Liver (tissue), 9 donors: ENCODE results near the gene PLA2R1. TPM values are rescaled to one million over a fixed set of nuclear protein-coding genes. Genes with fewer than 3 reads are reported as not detected.

Source experiments
- DNase-seq: peaks from one replicate; pipeline ENCODE4 v3.0.0-alpha.2; 2017; ENCODE audit warnings: low spot score
- H3K27ac ChIP-seq, 2 donors: one replicate each; pipeline ENCODE4 v1.7.0; 2013; ENCODE audit warnings: inconsistent platforms in 2 of 2, low read length in 2 of 2, control low read depth in 1 of 2, low read depth in 1 of 2, mild to moderate bottlenecking in 1 of 2
- H3K27me3 ChIP-seq, 4 donors: one replicate each; pipeline versions ENCODE4 v1.6.1 to v1.7.0; 2013; ENCODE audit warnings: low read length in 3 of 4, inconsistent platforms in 1 of 4, mild to moderate bottlenecking in 1 of 4, moderate library complexity in 1 of 4; ENCODE audit not compliant: control insufficient read depth in 4 of 4, insufficient read depth in 4 of 4
- H3K36me3 ChIP-seq, 4 donors: one replicate each; pipeline versions ENCODE4 v1.6.1 to v1.7.0; 2013; ENCODE audit warnings: low read length in 3 of 4, mild to moderate bottlenecking in 3 of 4, low read depth in 1 of 4, moderate library complexity in 1 of 4; ENCODE audit not compliant: control insufficient read depth in 4 of 4, insufficient read depth in 3 of 4
- H3K4me1 ChIP-seq, 4 donors: one replicate each; pipeline versions ENCODE4 v1.6.1 to v1.7.0; 2013; ENCODE audit warnings: low read length in 3 of 4, mild to moderate bottlenecking in 3 of 4, moderate library complexity in 1 of 4; ENCODE audit not compliant: control insufficient read depth in 4 of 4, insufficient read depth in 4 of 4
- H3K4me3 ChIP-seq, 3 donors: one replicate each; pipeline versions ENCODE4 v1.6.1 to v1.7.0; 2013; ENCODE audit warnings: low read length in 3 of 3, control low read depth in 1 of 3, low read depth in 1 of 3, mild to moderate bottlenecking in 1 of 3
- H3K9ac ChIP-seq, 2 donors: one replicate each; pipeline ENCODE4 v1.7.0; 2013; ENCODE audit warnings: low read length in 2 of 2, mild to moderate bottlenecking in 2 of 2, moderate library complexity in 2 of 2, control low read depth in 1 of 2, low read depth in 1 of 2
- H3K9me3 ChIP-seq, 4 donors: one replicate each; pipeline versions ENCODE4 v1.6.1 to v1.7.0; 2013; ENCODE audit warnings: low read length in 3 of 4; ENCODE audit not compliant: control insufficient read depth in 4 of 4
- CTCF ChIP-seq: fragments of 150-350 bp; IDR thresholded peaks from 2 replicates; pipeline ENCODE4 v1.5.1; 2017; ENCODE audit warnings: improper control_type of control experiment, low read depth, low read length; ENCODE audit not compliant: missing input control
- EGR1 ChIP-seq, 2 donors: IDR thresholded peaks; 2 replicates each; pipeline ENCODE4 v1.6.1; 2016 to 2018; ENCODE audit warnings: antibody characterized with exemption in 2 of 2, low read depth in 2 of 2
- FOXA2 ChIP-seq: IDR thresholded peaks from 2 replicates; pipeline ENCODE4 v1.6.1; 2016; ENCODE audit warnings: antibody characterized with exemption
- GABPA ChIP-seq, 2 donors: IDR thresholded peaks in 1 of 2; conservative IDR thresholded peaks in 1 of 2; 2 replicates each; pipeline ENCODE4 v1.6.1; 2016; ENCODE audit warnings: antibody characterized with exemption in 2 of 2, mild to moderate bottlenecking in 1 of 2, moderate library complexity in 1 of 2
- HNF4A ChIP-seq, 2 donors: conservative IDR thresholded peaks; 2 replicates each; pipeline ENCODE4 v1.6.1; 2016; ENCODE audit warnings: antibody characterized with exemption in 2 of 2, mild to moderate bottlenecking in 2 of 2
- HNF4G ChIP-seq: IDR thresholded peaks from 2 replicates; pipeline ENCODE4 v1.6.1; 2016; ENCODE audit warnings: antibody characterized with exemption
- JUND ChIP-seq, 2 donors: IDR thresholded peaks; 2 replicates each; pipeline ENCODE4 v1.6.1; 2016; ENCODE audit warnings: antibody characterized with exemption in 2 of 2
- RAD21 ChIP-seq, 2 donors: IDR thresholded peaks; 2 replicates each; pipeline ENCODE4 v1.6.1; 2016; ENCODE audit warnings: antibody characterized with exemption in 2 of 2, mild to moderate bottlenecking in 2 of 2
- SP1 ChIP-seq: IDR thresholded peaks from 2 replicates; pipeline ENCODE4 v1.6.1; 2018; ENCODE audit warnings: antibody characterized with exemption, mild to moderate bottlenecking
- TAF1 ChIP-seq: conservative IDR thresholded peaks from 2 replicates; pipeline ENCODE4 v1.6.1; 2016; ENCODE audit warnings: antibody characterized with exemption, mild to moderate bottlenecking
- YY1 ChIP-seq: IDR thresholded peaks from 2 replicates; pipeline ENCODE4 v1.6.1; 2016; ENCODE audit warnings: antibody characterized with exemption, mild to moderate bottlenecking
- ZBTB33 ChIP-seq: IDR thresholded peaks from 2 replicates; pipeline ENCODE4 v1.6.1; 2016; ENCODE audit warnings: antibody characterized with exemption
- WGBS: extraction: QIAGEN DNeasy Blood & Tissue Kit; methylation state at CpG from one replicate; pipeline ENCODE4 v1.1.7; 2013; 5-methylcytosine and 5-hydroxymethylcytosine counted together
- polyA plus RNA-seq, 2 donors: library from polyadenylated mRNA; stranded (reverse) in 1 of 2; unstranded in 1 of 2; fragments of 200-250 nt in 1 of 2; fragments of >200 nt in 1 of 2; fragmentation: Nextera tagmentation in 1 of 2; extraction: Ambion mirVana in 1 of 2; gene quantifications; one replicate each; pipeline versions ENCODE4 v1.2.1 to v1.2.3, GENCODE V29; 2013 to 2015
- total RNA-seq, 2 donors: library from RNA; depleted of rRNA; stranded (reverse); fragments of >200 nt; gene quantifications; one replicate each; pipeline ENCODE4 v1.2.3, GENCODE V29; 2014
- TF ChIP-seq, protein P1 (sequence below): IDR thresholded peaks from 2 replicates; pipeline ENCODE4 v1.6.1; 2016; ENCODE audit warnings: antibody characterized with exemption
- TF ChIP-seq, protein P2 (sequence below): IDR thresholded peaks from 2 replicates; pipeline ENCODE4 v1.6.1; 2016; ENCODE audit warnings: antibody characterized with exemption
- TF ChIP-seq, protein P3 (sequence below): IDR thresholded peaks from 2 replicates; pipeline ENCODE4 v1.6.1; 2016; ENCODE audit warnings: antibody characterized with exemption, mild to moderate bottlenecking
- donor health status: healthy.
- donor health status: healthy.
- donor health status: healthy.
- donor health status: healthy.
- donor health status: healthy.

Gene PLA2R1
- total and polyA plus RNA-seq, 4 donors = 0.61 to 2.3 (median 0.66) TPM

DNA sequence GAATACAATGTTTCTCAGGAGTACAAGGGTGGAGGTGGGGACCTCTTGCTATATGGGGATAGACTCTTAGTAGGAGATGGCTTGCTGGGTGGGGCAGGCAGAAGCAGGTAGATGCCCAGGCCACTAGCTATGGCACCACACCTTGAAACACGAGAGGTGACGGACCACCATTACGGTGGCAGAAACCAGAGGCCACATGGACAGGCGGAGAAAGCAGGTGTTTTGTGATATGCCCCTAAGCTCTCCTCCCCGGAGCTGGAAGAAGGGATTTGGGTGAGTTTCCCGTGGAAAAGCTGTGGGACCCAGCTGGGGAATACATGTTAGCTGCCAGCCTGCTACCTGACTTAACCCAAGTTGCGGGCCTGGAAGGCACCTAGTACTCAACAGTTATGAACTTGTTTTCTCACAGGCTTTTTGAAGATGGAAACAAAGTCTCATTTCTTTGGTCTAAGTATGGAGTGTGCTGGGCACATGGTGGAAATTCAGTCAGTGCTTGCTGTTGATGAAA is 16.7 kb downstream of the PLA2R1 start:
- Histone ChIP-seq H3K4me1 (no peaks in the 10 kb centered on the region), H3K27ac (no peak overlapping the region), H3K27me3 (no peaks in the 10 kb centered on the region), H3K9ac (no peak overlapping the region), H3K9me3 (no peaks in the 10 kb centered on the region), H3K4me3 (no peak overlapping the region), H3K36me3 (no peaks in the 10 kb centered on the region)
- WGBS = 92% methylated on average over 7 of the region's 7 CpGs
- TF ChIP-seq, protein P1, sequence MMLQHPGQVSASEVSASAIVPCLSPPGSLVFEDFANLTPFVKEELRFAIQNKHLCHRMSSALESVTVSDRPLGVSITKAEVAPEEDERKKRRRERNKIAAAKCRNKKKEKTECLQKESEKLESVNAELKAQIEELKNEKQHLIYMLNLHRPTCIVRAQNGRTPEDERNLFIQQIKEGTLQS = no peak
- DNase-seq = no peak

GRCh38 chr2:160044728-160045127 is 17.7 kb downstream of the PLA2R1 start:
- H3K4me3 ChIP-seq = no peak overlapping the region
- H3K9me3 ChIP-seq = no peaks in the 10 kb centered on the region
- no peaks in the 10 kb centered on the region for H3K4me1 ChIP-seq
- TF ChIP-seq, protein P1 = no peak
- TF ChIP-seq HNF4G (no peak), EGR1 (IDR thresholded peaks at IDR 0.05; ENCODE audit: low read depth in 2 of 2) (no peak), YY1 (no peak), RAD21 (IDR thresholded peaks at IDR 0.05) (no peak), CTCF (no peak), SP1 (no peak), HNF4A (conservative IDR thresholded peaks at IDR 0.05) (no peak), ZBTB33 (no peak), TAF1 (no peak), FOXA2 (no peak), GABPA (IDR thresholded peaks at IDR 0.05 in 1 of 2, conservative IDR thresholded peaks at IDR 0.05 in 1 of 2) (no peak), JUND (IDR thresholded peaks at IDR 0.05) (no peak)
- TF ChIP-seq, protein P2, sequence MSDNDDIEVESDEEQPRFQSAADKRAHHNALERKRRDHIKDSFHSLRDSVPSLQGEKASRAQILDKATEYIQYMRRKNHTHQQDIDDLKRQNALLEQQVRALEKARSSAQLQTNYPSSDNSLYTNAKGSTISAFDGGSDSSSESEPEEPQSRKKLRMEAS = no peak
- TF ChIP-seq, protein P3, sequence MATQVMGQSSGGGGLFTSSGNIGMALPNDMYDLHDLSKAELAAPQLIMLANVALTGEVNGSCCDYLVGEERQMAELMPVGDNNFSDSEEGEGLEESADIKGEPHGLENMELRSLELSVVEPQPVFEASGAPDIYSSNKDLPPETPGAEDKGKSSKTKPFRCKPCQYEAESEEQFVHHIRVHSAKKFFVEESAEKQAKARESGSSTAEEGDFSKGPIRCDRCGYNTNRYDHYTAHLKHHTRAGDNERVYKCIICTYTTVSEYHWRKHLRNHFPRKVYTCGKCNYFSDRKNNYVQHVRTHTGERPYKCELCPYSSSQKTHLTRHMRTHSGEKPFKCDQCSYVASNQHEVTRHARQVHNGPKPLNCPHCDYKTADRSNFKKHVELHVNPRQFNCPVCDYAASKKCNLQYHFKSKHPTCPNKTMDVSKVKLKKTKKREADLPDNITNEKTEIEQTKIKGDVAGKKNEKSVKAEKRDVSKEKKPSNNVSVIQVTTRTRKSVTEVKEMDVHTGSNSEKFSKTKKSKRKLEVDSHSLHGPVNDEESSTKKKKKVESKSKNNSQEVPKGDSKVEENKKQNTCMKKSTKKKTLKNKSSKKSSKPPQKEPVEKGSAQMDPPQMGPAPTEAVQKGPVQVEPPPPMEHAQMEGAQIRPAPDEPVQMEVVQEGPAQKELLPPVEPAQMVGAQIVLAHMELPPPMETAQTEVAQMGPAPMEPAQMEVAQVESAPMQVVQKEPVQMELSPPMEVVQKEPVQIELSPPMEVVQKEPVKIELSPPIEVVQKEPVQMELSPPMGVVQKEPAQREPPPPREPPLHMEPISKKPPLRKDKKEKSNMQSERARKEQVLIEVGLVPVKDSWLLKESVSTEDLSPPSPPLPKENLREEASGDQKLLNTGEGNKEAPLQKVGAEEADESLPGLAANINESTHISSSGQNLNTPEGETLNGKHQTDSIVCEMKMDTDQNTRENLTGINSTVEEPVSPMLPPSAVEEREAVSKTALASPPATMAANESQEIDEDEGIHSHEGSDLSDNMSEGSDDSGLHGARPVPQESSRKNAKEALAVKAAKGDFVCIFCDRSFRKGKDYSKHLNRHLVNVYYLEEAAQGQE = no peak
- no peaks in the 10 kb centered on the region for H3K36me3 ChIP-seq
- no peak for DNase-seq
- H3K27ac ChIP-seq = no peak overlapping the region
- no peak overlapping the region for H3K9ac ChIP-seq
- no peaks in the 10 kb centered on the region for H3K27me3 ChIP-seq
- 89% methylated on average over 8 of the region's 8 CpGs for WGBS
